HG02571 (cell line): ENCODE results near the gene ACBD6.
"Not testable (repeated sequence)": the region's sequence is repeated elsewhere in the genome, so short reads cannot be mapped to it uniquely, and the experiment has no call there.

ENCODE experiments used
- ATAC-seq: cut with Tn5 transposase; IDR thresholded peaks from one replicate; pipeline ENCODE4 v1.9.1; 2021; ENCODE audit warnings: mild to moderate bottlenecking, moderate library complexity; ENCODE audit not compliant: unreplicated experiment

ACBD6 gene

DNA sequence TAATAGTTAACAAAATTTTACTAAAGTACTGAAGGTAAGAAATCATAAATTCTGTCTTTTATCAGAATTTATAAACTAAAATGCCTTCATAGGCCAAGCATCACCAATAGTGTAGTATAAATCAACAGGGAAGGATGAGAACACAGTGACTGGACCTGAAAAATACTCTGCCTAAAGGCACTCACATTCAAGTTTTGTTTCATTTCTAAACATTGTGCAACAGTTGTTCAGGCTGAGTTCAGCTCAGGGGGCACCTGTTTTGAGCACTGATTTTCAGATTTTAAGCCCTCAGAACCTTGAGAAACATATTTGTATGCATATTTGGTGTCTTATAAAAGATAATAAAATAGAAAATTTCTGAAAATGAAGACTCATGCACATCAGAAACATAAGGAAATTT is 12.4 kb downstream of the ACBD6 start:
- ATAC-seq, result no peak

DNA sequence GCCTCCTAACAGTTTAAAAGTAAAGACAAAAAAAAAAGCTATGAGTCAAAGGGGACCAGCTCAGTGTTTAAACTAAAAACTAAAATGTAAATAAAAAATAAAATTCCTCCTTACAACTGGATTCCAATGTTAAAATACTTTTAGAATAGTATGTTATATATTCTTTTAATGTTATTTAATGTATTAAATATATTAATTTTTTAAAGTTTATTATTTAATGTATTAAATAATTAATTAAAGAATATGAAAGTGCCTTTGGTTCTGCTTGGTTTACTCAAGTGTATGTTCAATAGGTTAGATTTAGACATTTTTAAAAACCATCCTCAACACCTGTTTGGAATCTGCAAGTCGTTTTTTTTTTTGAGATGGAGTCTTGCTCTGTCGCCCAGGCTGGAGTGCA is 13.1 kb downstream of the ACBD6 start:
- no peak for ATAC-seq

DNA sequence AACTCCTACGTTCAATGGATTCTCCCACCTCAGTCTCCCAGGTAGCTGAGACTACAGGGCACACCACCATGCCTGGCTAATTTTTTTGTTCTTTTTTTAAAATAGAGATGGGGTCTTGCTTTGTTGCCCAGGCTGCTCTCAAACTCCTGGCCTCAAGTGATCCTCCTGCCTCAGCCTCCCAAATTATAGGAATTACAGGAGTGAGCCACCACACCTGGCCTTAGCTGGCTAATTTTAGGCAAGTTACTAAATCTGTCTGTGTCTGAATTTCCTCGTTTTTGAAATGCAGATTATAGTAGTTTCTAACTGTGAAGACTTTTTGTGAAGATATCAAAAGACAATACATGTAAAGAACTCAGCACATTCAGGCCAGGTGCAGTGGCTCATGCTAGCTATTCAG is 13.7 kb downstream of the ACBD6 start:
- no peak for ATAC-seq

DNA sequence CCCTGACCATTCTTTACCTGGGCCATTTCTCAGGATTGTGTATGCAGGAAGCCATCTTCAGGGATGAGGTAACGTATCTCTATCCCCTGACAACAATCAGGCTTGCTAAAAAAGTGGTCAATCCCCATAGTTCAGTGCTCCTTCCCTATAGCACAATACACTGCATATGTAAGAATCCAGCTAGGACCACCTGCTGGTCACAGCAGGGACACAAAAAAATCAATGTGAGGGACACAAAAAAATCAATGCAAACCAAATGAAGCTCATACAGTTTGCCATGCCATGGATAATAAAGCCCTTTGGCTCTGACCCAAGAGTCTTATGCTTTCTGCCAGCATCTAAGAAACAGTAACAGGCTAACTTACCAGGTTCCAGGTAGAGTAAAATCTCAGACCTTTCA is 16.3 kb downstream of the ACBD6 start:
- no peak for ATAC-seq

DNA sequence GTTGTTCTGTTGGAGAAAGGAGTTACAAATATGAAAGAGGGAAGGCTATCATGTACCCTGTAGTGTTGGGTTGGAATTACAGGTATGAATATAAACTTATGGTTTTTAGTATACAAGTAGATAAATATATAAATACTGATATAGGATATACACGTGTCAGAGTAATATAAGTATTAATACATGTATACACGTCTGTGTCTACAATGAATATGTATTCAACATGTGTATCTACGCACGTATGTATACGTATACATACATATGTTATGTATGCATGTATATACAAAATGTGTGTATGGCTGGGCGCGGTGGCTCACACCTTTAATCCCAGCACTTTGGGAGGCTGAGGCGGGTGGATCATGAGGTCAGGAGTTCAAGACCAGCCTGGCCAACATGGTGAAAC is 17.9 kb downstream of the ACBD6 start:
- no peak for ATAC-seq

DNA sequence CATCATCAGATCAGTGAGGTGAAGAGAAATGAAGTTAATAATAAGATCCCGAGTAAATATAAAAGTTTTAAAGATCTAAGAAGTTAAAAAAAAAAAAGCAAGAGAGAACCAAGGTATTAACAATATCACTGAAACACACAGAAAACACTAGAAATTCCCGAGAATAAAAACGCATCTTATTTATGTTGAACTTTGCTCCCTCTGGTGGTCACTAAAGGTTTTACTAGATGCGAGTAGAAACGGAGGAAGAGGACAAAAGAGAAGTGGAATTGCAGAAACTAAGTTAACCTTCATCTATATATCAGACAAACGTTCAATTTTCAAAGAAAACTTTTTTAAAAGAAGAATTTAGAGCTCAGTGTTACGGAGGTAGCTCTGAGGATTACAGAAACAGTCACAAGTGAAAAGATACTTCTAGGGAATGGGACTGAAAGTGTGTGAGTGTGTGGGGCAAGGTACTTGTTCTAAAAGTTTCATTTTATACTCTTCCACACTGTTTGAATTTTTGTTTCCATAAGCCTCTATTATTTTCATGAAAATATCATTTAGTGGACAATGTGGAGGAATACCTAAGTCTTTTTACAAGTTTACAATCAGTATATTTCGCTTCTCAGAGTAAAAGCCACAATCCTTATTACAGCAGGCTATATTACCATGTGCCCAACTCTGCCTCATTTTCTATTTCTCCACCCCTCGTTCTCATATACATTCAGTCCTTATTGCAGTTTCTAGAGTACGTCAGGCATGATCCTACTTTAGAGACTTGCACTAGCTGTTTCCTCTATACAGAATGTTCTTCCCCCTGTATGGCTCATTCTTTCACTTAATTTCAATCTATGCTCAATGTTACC is 19.7 kb downstream of the ACBD6 start:
- no peak for ATAC-seq

DNA sequence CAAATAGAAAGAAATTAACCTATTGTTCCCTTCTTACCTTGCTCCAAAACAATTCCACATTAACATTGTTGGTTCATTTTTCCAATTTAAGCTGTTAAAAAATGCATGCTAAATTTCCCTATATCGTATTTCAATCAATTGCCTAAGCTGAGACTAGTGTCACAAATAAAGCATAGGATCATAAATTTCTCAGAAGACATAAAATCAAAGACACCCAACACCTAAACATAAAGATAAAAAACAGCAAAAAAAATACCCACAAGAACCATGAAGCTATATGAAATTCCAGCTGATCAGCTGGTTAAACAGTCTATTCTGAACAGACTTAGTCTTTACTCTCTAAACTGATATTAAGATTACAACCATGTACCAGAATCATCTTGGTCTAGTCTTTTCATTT is 32.3 kb downstream of the ACBD6 start:
- ATAC-seq, result no peak

DNA sequence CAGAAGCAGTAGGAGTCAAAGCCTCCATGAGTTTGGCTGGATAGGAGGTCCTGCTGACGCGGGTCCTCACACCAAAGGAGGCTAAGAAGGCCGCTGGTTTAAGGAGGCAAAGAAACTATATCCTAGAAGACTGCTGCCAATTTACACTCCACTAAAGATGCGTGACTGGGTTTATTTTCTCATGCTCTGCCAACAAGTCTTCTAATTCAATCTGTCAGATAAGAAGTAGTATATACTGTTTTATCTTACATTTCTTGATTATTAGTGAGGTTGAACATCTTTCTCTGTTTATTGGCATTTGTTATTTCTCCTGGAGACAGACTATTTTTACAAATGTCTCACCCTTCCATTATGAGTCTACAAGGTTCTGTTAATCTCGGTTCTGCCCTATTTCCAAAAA is 34.1 kb downstream of the ACBD6 start:
- no peak for ATAC-seq

DNA sequence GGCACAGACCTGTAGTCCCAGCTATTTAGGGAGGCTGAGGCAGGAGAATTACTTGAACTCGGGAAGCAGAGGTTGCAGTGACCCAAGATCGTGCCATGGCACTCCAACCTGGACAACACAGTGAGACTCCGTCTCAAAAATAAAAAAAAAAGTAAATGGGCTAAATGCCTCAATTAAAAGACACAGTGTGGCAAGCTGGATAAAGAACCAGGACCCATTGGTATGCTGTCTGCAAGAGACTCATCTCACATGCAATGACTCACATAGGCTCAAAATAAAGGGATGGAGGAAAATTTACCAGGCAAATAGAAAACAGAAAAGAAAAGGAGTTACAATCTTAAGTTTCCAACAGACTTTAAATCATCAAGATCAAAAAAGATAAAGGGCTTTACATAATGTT is 40.3 kb downstream of the ACBD6 start:
- ATAC-seq, result no peak

DNA sequence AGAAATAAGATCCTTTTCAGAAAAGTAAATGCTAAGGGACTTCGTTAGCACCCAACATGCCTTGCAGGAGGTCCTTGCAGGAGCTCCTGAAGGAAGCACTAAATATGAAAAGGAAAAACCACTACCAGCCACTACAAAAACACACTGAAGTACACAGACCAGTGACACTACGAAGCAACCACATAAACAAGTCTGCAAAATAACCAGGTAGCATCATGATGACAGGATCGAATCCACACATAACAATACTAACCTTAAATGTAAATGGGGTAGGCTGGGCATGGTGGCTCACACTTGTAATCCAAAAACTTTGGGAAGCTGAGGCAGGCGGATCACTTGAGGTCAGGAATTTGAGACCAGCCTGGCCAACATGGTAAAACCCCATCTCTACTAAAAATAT is 40.7 kb downstream of the ACBD6 start:
- ATAC-seq, result not testable (repeated sequence)

DNA sequence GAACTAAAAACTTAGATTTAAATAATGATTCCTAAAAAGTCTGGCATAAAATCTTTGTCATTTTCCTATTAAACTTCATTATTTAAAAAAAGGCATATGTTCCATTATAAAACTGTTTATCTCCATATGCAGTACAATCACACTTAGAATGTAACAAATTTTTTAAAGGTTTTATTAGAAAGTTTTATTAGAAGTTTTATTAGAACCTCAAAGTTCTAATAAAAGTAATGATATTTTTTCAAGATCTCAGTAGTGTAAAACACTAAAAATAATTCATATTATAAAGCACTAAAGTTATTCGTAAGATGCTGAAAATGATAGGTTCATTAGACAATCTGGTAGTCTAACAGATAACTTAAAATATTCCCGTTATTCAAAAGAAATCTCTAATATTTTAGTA is 43.6 kb downstream of the ACBD6 start:
- ATAC-seq, result no peak

DNA sequence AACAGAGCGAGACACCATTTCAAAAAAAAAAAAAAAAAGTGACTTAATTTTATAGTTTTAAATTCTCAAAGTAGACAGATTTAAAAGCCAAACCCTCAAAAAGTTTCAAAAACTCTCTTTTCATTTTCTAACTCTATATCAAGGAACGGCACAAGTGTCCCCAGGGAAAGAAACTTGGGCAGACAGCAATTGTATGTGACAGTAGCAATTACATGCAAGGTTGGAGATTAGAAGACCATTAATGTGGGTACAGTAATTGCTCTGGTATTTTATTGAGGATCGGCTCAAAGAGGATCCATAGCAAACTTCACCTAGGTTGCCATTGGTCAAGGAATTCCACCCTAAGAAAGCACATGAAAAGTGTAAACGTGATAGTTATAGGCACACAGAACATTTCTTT is 46.2 kb downstream of the ACBD6 start:
- no peak for ATAC-seq

DNA sequence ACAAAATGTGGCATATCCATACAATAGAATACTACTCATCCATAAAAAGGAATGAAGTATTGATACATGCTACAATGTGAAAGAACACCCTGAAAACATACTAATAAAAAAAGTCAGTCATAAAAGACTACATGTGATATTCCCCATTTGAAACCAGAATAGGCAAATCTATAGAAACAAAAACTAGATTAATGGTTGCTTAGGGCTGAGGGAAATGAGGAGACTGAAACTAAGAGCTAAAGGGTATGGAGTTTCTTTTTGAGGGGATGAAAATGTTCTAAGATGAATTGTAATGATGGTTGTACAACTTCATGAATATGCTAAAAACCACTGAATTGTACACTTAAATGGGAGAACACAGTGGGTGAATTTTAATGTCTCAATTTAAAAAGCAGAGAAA is 50.9 kb downstream of the ACBD6 start:
- no peak for ATAC-seq

DNA sequence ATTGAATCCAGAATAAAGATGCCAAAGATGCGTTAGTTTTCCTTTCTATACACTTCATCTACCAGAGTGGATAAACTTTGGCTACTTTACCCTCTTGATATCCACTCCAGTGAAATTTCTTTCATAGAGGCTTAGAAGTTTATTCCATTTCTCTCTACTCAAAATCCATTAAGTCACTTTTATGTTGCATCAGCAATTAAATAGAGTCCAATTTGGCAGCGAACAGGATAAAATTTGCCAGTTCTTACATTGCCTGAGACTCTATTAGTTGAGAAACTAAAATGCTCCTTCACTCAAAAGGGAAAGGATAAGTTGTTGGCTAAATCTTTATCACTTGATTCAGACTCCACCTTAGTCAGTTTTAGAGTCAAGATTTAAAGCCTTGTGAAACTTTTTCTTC is 57.9 kb downstream of the ACBD6 start:
- ATAC-seq, result no peak

DNA sequence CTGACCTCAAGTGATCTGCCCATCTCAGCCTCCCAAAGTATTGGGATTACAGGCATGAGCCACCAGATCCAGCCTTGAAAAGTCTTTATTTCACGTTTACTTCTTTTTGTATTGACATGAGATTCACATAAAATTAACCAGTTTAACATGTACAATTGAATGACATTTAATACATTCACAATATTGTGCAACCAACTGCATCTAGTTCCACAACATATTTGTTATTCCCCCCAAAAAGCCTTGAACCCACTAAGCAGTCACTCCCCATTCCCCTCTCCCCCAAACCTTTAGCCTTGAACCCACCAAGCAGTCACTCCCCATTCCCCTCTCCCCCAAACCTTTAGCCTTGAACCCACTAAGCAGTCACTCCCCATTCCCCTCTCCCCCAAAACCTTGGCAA is 62.0 kb downstream of the ACBD6 start:
- ATAC-seq, result no peak

DNA sequence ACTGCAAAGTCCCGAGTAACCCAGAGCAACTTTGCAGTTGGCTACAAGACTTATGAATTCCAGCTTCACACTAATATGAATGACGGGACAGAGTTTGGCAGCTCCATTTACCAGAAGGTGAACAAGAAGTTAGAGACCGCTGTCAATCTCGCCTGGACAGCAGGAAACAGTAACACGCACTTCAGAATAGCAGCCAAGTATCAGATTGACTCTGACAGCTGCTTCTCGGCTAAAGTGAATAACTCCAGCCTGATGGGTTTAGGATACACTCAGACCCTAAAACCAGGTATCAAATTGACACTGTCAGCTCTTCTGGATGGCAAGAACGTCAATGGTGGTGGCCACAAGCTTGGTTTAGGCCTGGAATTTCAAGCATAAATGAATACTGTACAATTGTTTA is 66.8 kb downstream of the ACBD6 start:
- no peak for ATAC-seq

DNA sequence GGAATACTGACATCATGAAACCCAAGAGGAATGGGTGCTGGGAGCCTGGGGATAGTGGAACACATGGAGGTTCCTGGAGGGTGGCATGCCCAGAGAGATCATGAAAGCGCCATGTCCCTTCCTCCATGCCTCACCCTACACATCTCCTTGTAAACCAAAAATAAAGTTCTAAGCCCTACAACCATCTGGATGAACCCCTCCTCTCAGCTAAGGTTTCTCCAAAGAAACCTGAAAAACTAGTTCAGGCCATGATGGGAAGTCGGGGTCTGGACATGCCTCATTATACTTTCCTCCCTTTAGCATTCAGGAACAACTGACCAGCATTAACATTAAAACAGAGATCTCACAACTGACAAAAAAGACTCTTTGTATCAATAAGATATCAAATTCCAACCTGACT is 68.5 kb downstream of the ACBD6 start:
- no peak for ATAC-seq

DNA sequence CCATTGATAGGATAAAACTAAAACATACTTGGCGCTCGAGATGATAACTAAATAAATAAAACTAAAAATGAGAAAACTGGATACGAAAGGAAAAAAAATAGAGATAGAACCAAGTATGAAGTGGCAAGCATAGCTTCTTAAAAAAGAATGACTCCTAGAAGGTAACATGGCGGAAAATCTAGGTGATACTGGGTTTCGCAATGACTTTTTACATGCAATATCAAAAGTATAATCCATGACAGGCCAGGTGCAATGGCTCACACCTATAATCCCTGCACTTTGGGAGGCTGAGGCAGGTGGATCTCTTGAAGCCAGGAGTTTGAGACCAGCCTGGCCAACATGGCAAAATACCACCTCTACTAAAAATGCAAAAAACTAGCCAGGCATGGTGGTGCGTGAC is 70.7 kb downstream of the ACBD6 start:
- ATAC-seq, result no peak

DNA sequence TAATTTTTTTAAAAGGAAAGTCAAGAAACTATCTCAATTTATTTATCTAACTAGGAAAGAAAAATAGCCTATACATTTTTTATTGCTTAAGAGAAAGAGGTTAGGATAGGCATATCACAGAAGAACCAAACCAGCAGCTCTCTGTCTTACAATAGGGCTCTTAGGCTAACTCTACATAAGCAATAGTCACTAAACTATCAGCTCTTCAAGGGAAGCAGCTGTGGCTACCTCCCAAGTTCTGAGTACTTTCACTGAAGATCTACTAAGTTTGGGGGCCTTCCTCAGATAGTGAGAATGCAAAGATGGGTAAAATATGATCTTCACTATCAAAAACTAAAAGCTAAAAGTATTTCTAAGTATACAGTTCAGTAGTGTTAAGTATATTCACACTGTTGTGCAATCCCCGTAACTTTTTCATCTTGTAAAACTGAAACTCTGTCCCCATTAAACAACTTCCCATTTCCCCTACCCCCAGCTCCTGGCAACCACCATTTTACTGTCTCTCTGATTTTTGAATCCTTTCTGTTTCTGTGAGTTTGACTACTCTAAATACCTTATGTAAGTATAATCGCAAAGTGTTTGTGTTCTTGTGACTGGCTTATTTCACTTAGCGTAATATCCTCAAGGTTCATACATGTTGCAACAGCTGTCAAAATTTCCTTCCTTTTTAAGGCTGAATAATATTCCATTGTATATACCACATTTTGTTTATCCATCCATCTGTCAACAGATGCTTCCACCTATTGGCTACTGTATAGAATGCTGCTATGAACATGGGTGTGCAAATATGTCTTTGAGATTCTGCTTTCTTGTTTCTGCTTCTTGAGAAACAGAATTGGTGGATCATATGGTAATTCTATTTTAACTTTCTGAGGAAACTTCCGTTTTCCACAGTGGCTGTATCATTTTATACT is 73.3 kb downstream of the ACBD6 start:
- no peak for ATAC-seq

DNA sequence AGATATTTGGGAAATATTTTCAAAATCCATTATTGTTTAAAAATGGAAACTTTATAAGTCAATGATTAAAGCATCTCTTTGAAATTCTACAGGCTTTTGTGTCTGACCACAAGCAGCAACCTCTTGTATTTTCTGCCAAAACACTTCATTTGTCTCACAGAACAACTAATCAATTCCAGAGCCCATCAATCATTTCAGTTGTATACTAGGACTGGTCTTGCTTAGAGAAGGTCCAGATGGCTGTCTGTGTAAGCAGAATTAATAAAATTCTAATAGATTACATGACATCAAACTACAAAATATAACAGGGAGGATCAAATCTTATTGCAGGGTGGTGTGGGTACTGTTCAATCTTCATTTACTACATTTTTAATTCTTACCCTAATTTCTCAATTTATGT is 76.4 kb downstream of the ACBD6 start:
- ATAC-seq, result no peak

DNA sequence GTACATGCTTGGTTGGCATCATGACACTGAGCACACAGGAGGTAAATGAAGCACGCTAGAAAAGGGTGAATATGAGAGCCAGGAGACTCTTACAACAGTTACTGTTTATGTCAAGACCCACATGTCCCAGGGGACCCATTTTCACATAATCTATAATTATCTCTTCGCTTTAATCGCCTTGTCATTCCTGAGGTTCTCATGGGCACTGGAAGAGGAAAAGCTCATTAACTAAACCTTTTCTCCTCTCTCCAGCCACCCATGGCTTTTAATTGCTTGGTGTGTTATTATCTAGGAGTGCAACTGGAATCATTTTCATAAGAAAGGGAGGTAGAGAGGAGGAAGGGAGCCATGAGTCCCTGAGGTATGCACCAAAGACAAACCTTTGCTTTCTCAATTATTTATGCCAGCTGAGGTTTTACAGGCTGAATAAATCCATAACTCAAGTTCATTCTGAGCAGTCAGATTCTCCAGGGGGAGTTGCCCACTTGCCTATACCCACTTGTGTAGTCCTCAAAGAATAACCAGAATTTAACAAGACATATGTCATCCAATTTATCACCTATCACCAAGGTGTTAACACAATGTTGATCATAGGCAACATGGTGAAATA is 77.4 kb downstream of the ACBD6 start:
- no peak for ATAC-seq

DNA sequence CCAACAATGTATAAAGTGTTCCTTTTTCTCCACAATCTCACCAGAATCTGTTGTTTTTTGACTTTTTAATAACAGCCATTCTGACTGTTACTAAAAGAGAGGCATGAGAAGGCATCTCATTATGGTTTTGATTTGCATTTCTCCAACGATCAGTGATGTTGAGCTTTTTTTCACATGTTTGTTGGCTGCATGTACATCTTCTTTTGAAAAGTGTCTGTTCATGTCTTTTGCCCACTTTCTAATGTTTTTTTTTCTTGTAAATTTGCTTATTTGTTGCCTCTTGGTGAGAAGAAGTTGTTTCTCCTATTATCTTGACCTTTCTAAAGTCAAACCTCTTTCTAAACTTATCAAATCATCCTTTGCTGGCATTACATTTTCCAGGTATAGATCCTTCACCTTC is 80.8 kb downstream of the ACBD6 start:
- no peak for ATAC-seq
